DOHH2 (cell line): ENCODE results near the gene PAF1.

ENCODE experiments used
- H3F3A ChIP-seq: fragments of 200-600 bp; sonication (generic), shearing (Covaris generic); 2 replicates; pipeline ENCODE4 v1.6.0; 2016; ENCODE audit warnings: antibody characterized with exemption, mild to moderate bottlenecking; ENCODE audit not compliant: control insufficient read depth, insufficient read depth
- H3K27ac ChIP-seq: fragments of 200-600 bp; sonication (generic); 2 replicates; pipeline ENCODE4 v1.5.1; 2014; ENCODE audit warnings: low read depth, mild to moderate bottlenecking, low read length, moderate library complexity
- H3K27me3 ChIP-seq: fragments of 200-600 bp; sonication (generic); 2 replicates; pipeline ENCODE4 v1.6.1; 2014; ENCODE audit warnings: mild to moderate bottlenecking, low read length, mixed read lengths; ENCODE audit not compliant: control insufficient read depth
- H3K36me3 ChIP-seq: fragments of 200-600 bp; sonication (generic); 2 replicates; pipeline ENCODE4 v1.6.1; 2014; ENCODE audit warnings: mild to moderate bottlenecking, low read length, moderate library complexity, mixed read lengths; ENCODE audit not compliant: control insufficient read depth
- H3K4me1 ChIP-seq: fragments of 200-600 bp; sonication (generic); 2 replicates; pipeline ENCODE4 v1.6.1; 2014; ENCODE audit warnings: mild to moderate bottlenecking, low read length, mixed read lengths; ENCODE audit not compliant: control insufficient read depth
- H3K4me2 ChIP-seq: fragments of 200-600 bp; sonication (generic); 2 replicates; pipeline ENCODE4 v1.6.0; 2014; ENCODE audit warnings: mild to moderate bottlenecking, low read length, moderate library complexity
- H3K4me3 ChIP-seq: fragments of 200-600 bp; sonication (generic); 2 replicates; pipeline ENCODE4 v1.5.1; 2014; ENCODE audit warnings: mild to moderate bottlenecking, low read length, mixed read lengths
- H3K79me2 ChIP-seq: fragments of 200-600 bp; sonication (generic); 2 replicates; pipeline ENCODE4 v1.6.1; 2014; ENCODE audit warnings: mild to moderate bottlenecking, low read length, mixed read lengths; ENCODE audit not compliant: control insufficient read depth
- H3K9me2 ChIP-seq: fragments of 200-600 bp; sonication (generic); replicated peaks from 2 replicates; pipeline ENCODE4 v1.6.1; 2014; ENCODE audit warnings: mild to moderate bottlenecking, low read length, mixed read lengths; ENCODE audit not compliant: control insufficient read depth
- H3K9me3 ChIP-seq: fragments of 200-600 bp; sonication (generic); 2 replicates; pipeline ENCODE4 v1.6.1; 2014; ENCODE audit warnings: antibody characterized with exemption, low read length, mixed read lengths; ENCODE audit not compliant: control insufficient read depth, insufficient read depth
- H4K20me1 ChIP-seq: fragments of 200-600 bp; sonication (generic); 2 replicates; pipeline ENCODE4 v1.6.0; 2014; ENCODE audit warnings: low read depth, mild to moderate bottlenecking, antibody characterized with exemption, low read length, moderate library complexity; ENCODE audit not compliant: control insufficient read depth, insufficient read depth
- EZH2phosphoT487 ChIP-seq: fragments of 200-600 bp; sonication (generic); IDR thresholded peaks from 2 replicates; pipeline ENCODE4 v1.6.1; 2017; ENCODE audit warnings: borderline replicate concordance, mild to moderate bottlenecking, antibody characterized with exemption, low read length, moderate library complexity, mixed read lengths
- TF ChIP-seq, protein P1 (sequence below): fragments of 200-600 bp; sonication (generic); IDR thresholded peaks from one replicate; pipeline ENCODE4 v1.5.1; 2014; ENCODE audit warnings: antibody characterized with exemption, mild to moderate bottlenecking, low read depth, low read length; ENCODE audit not compliant: poor library complexity, severe bottlenecking

The PAF1 gene

DNA sequence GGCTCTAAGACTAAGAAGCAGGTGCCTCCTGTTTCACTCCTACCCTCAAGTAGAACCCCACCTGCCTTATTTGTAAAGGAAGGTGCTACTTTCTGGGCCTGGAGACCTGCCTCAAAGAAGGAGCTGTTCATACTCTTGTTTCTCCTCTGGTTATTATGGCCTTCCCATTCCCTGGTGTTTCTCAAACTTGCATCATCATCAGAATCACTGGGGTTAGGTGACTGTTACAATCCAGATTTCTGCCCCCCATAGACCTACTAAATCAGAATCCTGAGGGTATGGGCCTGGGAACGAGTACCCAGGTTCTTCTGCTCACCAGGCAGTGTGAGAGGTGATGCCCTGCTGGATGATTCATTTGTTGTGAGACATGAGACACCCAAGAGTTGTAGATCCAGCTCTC lies 30.3 kb downstream of the PAF1 start:
- H3K9me2 ChIP-seq, result no peaks in the 10 kb centered on the region
- no peaks in the 10 kb centered on the region for H3K27me3 ChIP-seq
- H3F3A ChIP-seq, result no peaks in the 10 kb centered on the region
- peaks cover 14% of the 10 kb centered on the region for H3K4me1 ChIP-seq
- no peak overlapping the region for H3K4me3 ChIP-seq
- H3K4me2 ChIP-seq, result no peak overlapping the region
- H3K9me3 ChIP-seq, result no peaks in the 10 kb centered on the region
- H3K36me3 ChIP-seq, result peaks cover 52% of the 10 kb centered on the region
- TF ChIP-seq EZH2phosphoT487, result no peak
- TF ChIP-seq, protein P1, sequence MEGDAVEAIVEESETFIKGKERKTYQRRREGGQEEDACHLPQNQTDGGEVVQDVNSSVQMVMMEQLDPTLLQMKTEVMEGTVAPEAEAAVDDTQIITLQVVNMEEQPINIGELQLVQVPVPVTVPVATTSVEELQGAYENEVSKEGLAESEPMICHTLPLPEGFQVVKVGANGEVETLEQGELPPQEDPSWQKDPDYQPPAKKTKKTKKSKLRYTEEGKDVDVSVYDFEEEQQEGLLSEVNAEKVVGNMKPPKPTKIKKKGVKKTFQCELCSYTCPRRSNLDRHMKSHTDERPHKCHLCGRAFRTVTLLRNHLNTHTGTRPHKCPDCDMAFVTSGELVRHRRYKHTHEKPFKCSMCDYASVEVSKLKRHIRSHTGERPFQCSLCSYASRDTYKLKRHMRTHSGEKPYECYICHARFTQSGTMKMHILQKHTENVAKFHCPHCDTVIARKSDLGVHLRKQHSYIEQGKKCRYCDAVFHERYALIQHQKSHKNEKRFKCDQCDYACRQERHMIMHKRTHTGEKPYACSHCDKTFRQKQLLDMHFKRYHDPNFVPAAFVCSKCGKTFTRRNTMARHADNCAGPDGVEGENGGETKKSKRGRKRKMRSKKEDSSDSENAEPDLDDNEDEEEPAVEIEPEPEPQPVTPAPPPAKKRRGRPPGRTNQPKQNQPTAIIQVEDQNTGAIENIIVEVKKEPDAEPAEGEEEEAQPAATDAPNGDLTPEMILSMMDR, result no peak
- H4K20me1 ChIP-seq, result no peaks in the 10 kb centered on the region
- H3K79me2 ChIP-seq, result no peaks in the 10 kb centered on the region
- H3K27ac ChIP-seq, result no peak overlapping the region

GRCh38 chr19:39359026-39359425 lies 31.9 kb downstream of the PAF1 start:
- Histone ChIP-seq H3K9me2 (no peaks in the 10 kb centered on the region), H3K9me3 (no peaks in the 10 kb centered on the region), H3K4me3 (no peak overlapping the region), H3F3A (no peaks in the 10 kb centered on the region), H3K36me3 (peaks cover 58% of the 10 kb centered on the region), H3K27me3 (no peaks in the 10 kb centered on the region), H4K20me1 (no peaks in the 10 kb centered on the region), H3K79me2 (no peaks in the 10 kb centered on the region), H3K4me2 (no peak overlapping the region), H3K27ac (no peak overlapping the region), H3K4me1 (peaks cover 13% of the 10 kb centered on the region)
- TF ChIP-seq EZH2phosphoT487, result no peak
- TF ChIP-seq, protein P1, result no peak

- Histone ChIP-seq H3K9me3 (no peaks in the 10 kb centered on the region), H3K79me2 (peaks cover 3% of the 10 kb centered on the region), H3K4me2 (no peak overlapping the region), H3K27ac (no peak overlapping the region), H3K9me2 (no peaks in the 10 kb centered on the region), H4K20me1 (no peaks in the 10 kb centered on the region), H3K4me1 (no peaks in the 10 kb centered on the region), H3F3A (no peaks in the 10 kb centered on the region), H3K36me3 (peaks cover 64% of the 10 kb centered on the region), H3K27me3 (no peaks in the 10 kb centered on the region), H3K4me3 (no peak overlapping the region)
- TF ChIP-seq, protein P1, result no peak
- TF ChIP-seq EZH2phosphoT487, result no peak
Observed at GRCh38 chr19:39356647-39357046, 34.3 kb downstream of the PAF1 start.

DNA sequence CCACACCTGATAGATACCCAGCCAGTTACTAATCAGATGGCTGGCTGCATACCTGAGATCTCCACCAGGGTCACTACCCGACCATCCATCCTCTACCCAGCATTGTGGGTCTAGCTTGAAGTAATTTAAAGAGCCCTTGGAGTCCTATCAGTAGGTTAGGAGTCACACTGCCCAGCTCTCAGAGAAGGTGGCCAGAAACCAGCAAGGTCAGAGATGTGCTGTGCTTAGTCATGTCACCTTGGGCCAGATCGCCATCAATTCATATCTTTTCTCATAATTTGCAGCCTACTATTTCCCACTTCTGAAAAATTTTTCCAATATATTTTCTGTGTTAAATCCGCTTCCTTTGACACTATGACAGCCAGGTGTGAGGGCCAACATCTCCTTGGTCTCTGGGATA lies 34.8 kb downstream of the PAF1 start:
- no peak overlapping the region for H3K4me3 ChIP-seq
- H3K4me1 ChIP-seq, result no peaks in the 10 kb centered on the region
- H3K79me2 ChIP-seq, result peaks cover 6% of the 10 kb centered on the region
- H3K4me2 ChIP-seq, result no peak overlapping the region
- H3K9me2 ChIP-seq, result no peaks in the 10 kb centered on the region
- H3K27me3 ChIP-seq, result no peaks in the 10 kb centered on the region
- H3K9me3 ChIP-seq, result no peaks in the 10 kb centered on the region
- no peaks in the 10 kb centered on the region for H4K20me1 ChIP-seq
- no peaks in the 10 kb centered on the region for H3F3A ChIP-seq
- H3K27ac ChIP-seq, result no peak overlapping the region
- peaks cover 70% of the 10 kb centered on the region for H3K36me3 ChIP-seq
- TF ChIP-seq, protein P1, result no peak
- TF ChIP-seq EZH2phosphoT487, result no peak
